HepG2 (cell line): Measurements from ENCODE around the gene GSTCD. TPM values are rescaled to one million over a fixed set of nuclear protein-coding genes. Genes with fewer than 3 reads are reported as not detected.

Experiments
- CHCHD3 ChIP-seq: sonication (generic); formaldehyde crosslinking; IDR thresholded peaks from 2 replicates; pipeline ENCODE4 v1.8.0; 2022; ENCODE audit warnings: mild to moderate bottlenecking, missing genetic modification reagents, moderate library complexity
- CHD4 ChIP-seq: fragments of 200-600 bp; sonication (generic); IDR thresholded peaks from 2 replicates; pipeline ENCODE4 v1.7.0; 2017; ENCODE audit warnings: mild to moderate bottlenecking, low read length, borderline replicate concordance
- FUBP1 ChIP-seq: sonication (generic); formaldehyde crosslinking; IDR thresholded peaks from 2 replicates; pipeline ENCODE4 v1.5.1; 2020; ENCODE audit warnings: missing genetic modification reagents, mild to moderate bottlenecking, borderline replicate concordance
- HNRNPLL ChIP-seq: fragments of 200-400 bp; formaldehyde crosslinking; IDR thresholded peaks from 2 replicates; pipeline ENCODE4 v1.6.1; 2017; ENCODE audit warnings: mild to moderate bottlenecking, low read depth, low read length; ENCODE audit not compliant: poor library complexity, severe bottlenecking
- KAT2B ChIP-seq: fragments of 150-350 bp; IDR thresholded peaks from 2 replicates; pipeline ENCODE4 v1.6.1; 2014; ENCODE audit warnings: low read depth, low read length, borderline replicate concordance
- KLF16 ChIP-seq, 2 experiments: sonication (generic) in 1 of 2; formaldehyde crosslinking in 1 of 2; IDR thresholded peaks; 2 replicates each; pipeline versions ENCODE4 v1.6.1 to v1.8.0; 2016 to 2023; ENCODE audit warnings: missing genetic modification reagents in 2 of 2, missing compliant biosample characterization in 1 of 2
- MAZ ChIP-seq, 2 experiments: sonication (generic) in 1 of 2; formaldehyde crosslinking in 1 of 2; IDR thresholded peaks; 2 replicates each; pipeline versions ENCODE4 v1.5.0 to v1.6.1; 2012 to 2020; ENCODE audit warnings: low read depth in 2 of 2, mild to moderate bottlenecking in 2 of 2, borderline replicate concordance in 1 of 2, improper control_type of control experiment in 1 of 2, low read length in 1 of 2, missing genetic modification reagents in 1 of 2, moderate library complexity in 1 of 2
- NRL ChIP-seq: sonication (generic); formaldehyde crosslinking; IDR thresholded peaks from 2 replicates; pipeline ENCODE4 v1.5.0; 2020; ENCODE audit warnings: missing genetic modification reagents, mild to moderate bottlenecking, moderate library complexity, borderline replicate concordance
- PATZ1 ChIP-seq: sonication (generic); formaldehyde crosslinking; IDR thresholded peaks from 2 replicates; pipeline ENCODE4 v1.4.0; 2020; ENCODE audit warnings: missing genetic modification reagents
- RFXANK ChIP-seq: IDR thresholded peaks from 2 replicates; pipeline ENCODE4 v1.6.1; 2016
- SP140L ChIP-seq: sonication (generic); formaldehyde crosslinking; IDR thresholded peaks from 2 replicates; pipeline ENCODE4 v1.4.0; 2020; ENCODE audit warnings: missing genetic modification reagents, borderline replicate concordance
- SP4 ChIP-seq: sonication (generic); formaldehyde crosslinking; IDR thresholded peaks from 2 replicates; pipeline ENCODE4 v1.8.1; 2023; ENCODE audit warnings: mild to moderate bottlenecking, missing genetic modification reagents
- TMF1 ChIP-seq: sonication (generic); formaldehyde crosslinking; IDR thresholded peaks from 2 replicates; pipeline ENCODE4 v1.8.1; 2022; ENCODE audit warnings: low read depth, missing genetic modification reagents
- ZNF33A ChIP-seq: sonication (generic); formaldehyde crosslinking; IDR thresholded peaks from 2 replicates; pipeline ENCODE4 v1.5.1; 2020; ENCODE audit warnings: missing genetic modification reagents, mild to moderate bottlenecking, moderate library complexity, borderline replicate concordance
- ZNF564 ChIP-seq: sonication (generic); formaldehyde crosslinking; IDR thresholded peaks from 2 replicates; pipeline ENCODE4 v1.8.1; 2023; ENCODE audit warnings: mild to moderate bottlenecking, missing genetic modification reagents
- ZNF672 ChIP-seq: sonication (generic); formaldehyde crosslinking; IDR thresholded peaks from 2 replicates; pipeline ENCODE4 v1.8.1; 2022; ENCODE audit warnings: missing genetic modification reagents
- ZNF768 ChIP-seq: sonication (generic); formaldehyde crosslinking; IDR thresholded peaks from 2 replicates; pipeline ENCODE4 v1.4.0; 2020; ENCODE audit warnings: missing genetic modification reagents
- ZNF784 ChIP-seq: sonication (generic); formaldehyde crosslinking; IDR thresholded peaks from 2 replicates; pipeline ENCODE4 v1.5.1; 2020; ENCODE audit warnings: missing genetic modification reagents, mild to moderate bottlenecking, borderline replicate concordance
- ZSCAN25 ChIP-seq: sonication (generic); formaldehyde crosslinking; IDR thresholded peaks from 2 replicates; pipeline ENCODE4 v1.8.0; 2022; ENCODE audit warnings: mild to moderate bottlenecking, missing genetic modification reagents
- ZXDC ChIP-seq: sonication (generic); formaldehyde crosslinking; IDR thresholded peaks from 2 replicates; pipeline ENCODE4 v1.5.0; 2020; ENCODE audit warnings: mild to moderate bottlenecking, missing genetic modification reagents
- polyA plus RNA-seq, 8 experiments: library from polyadenylated mRNA; depleted of rRNA in 3 of 8; stranded (reverse) in 7 of 8; unstranded in 1 of 8; fragments of >200 nt; fragmentation: Illumina TruSeq in 4 of 8; extraction: Trizol in 4 of 8; gene quantifications; 2 replicates each; pipeline versions ENCODE4 v1.2.1 to v1.2.3, GENCODE V29; 2011 to 2016; ENCODE audit warnings: low read depth in 4 of 8, missing spikeins in 1 of 8, mixed read lengths in 1 of 8; ENCODE audit not compliant: insufficient read depth in 1 of 8
- total RNA-seq, 5 experiments: library from RNA; depleted of rRNA; stranded (reverse); fragments of >200 nt; fragmentation: Illumina TruSeq; extraction: Trizol; gene quantifications; 2 replicates each; pipeline ENCODE4 v1.2.3, GENCODE V29; 2016; ENCODE audit warnings: low read depth in 1 of 5

Gene GSTCD
- total and polyA plus RNA-seq, 2 of the 13 experiments (the other 11 are each of a cell fraction or from before 2014, with no cell fraction given) = 7.9 to 30.8 TPM

GRCh38 chr4:105894660-105895582 lies 186.3 kb downstream of the GSTCD start, which contains the start of gene NPNT (continued):
- TF ChIP-seq RFXANK (CRISPR knock-in tag) (no peak), TMF1 (CRISPR knock-in tag) (0 out of 2 replicates have a peak, but pooled peaks have one; percentile 34), KLF16 (CRISPR knock-in tag; IDR thresholded peaks at IDR 0.05) (no peak), CHCHD3 (CRISPR knock-in tag) (0 out of 2 replicates have a peak, but pooled peaks have one; percentile 32), PATZ1 (CRISPR knock-in tag) (peak; percentile 50), MAZ (IDR thresholded peaks at IDR 0.05; ENCODE audit: borderline replicate concordance, low read depth, low read length) (no peak), MAZ (CRISPR knock-in tag; IDR thresholded peaks at IDR 0.05; ENCODE audit: low read depth) (peak; percentile 31; the same call in 1 of the 2 replicates), FUBP1 (CRISPR knock-in tag) (no peak), NRL (no peak), ZNF784 (CRISPR knock-in tag) (0 out of 2 replicates have a peak, but pooled peaks have one; percentile 26), ZNF564 (CRISPR knock-in tag) (peak; percentile 53; the same call in 1 of the 2 replicates), ZNF768 (CRISPR knock-in tag) (0 out of 2 replicates have a peak, but pooled peaks have one; percentile 3), ZNF672 (CRISPR knock-in tag) (peak; percentile 60; the same call in 1 of the 2 replicates), ZNF33A (no peak), KAT2B (no peak), ZXDC (CRISPR knock-in tag) (no peak), SP4 (CRISPR knock-in tag) (peak; percentile 46; the same call in 1 of the 2 replicates), HNRNPLL (peak; percentile 84), CHD4 (no peak), SP140L (no peak), ZSCAN25 (CRISPR knock-in tag) (peak; percentile 76)
